G401.6 (cell line): ENCODE measurements around the gene PODXL.
"Not testable (repeated sequence)": the region's sequence is repeated elsewhere in the genome, so short reads cannot be mapped to it uniquely, and the experiment has no call there.

Experiments used
- FAIRE-seq: peaks from 2 replicates; lab custom pipeline; 2012; peaks lifted over from hg19 to GRCh38; lab: Jason Lieb, UNC

PODXL gene

DNA sequence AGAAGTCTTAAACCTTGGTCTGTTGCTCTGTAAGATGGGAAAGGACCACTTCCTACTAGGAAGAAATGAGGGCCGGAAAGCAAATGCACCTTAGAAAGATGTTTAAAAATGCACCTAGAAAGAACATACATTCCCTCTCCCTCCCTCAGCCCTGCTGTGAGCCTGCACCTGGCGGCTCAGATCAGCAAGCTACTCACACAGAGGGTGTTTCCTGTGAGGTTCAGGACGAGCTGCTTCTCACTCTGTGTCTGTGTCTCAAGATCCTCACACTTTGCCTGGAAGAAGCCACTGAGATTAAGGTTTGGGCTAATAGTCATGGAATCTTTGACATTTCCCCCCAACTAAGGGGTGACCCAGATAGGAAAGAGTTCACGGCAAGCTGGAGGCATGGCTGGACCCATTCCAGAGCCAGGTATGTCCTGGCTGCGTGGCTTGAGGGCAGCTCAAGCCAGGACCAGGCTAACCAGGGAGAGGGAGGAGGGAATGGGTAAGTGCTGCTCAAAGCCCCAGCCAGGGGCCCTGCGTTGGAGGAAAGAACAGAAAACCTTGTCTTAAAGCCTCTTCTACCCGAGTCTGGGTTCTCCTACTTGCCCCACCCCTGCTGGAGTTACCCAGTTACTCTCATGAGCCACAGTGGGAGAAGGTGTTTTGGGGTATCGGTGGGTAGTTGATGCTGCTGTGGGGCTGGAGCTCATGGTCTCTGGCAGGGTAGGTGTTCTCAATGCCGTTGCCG, 47.5 kb downstream of the PODXL start:
- FAIRE-seq = no peak

GRCh38 chr7:131507592-131508331, 48.7 kb downstream of the PODXL start:
- no peak for FAIRE-seq

GRCh38 chr7:131506597-131506996, 49.8 kb downstream of the PODXL start:
- no peak for FAIRE-seq

DNA sequence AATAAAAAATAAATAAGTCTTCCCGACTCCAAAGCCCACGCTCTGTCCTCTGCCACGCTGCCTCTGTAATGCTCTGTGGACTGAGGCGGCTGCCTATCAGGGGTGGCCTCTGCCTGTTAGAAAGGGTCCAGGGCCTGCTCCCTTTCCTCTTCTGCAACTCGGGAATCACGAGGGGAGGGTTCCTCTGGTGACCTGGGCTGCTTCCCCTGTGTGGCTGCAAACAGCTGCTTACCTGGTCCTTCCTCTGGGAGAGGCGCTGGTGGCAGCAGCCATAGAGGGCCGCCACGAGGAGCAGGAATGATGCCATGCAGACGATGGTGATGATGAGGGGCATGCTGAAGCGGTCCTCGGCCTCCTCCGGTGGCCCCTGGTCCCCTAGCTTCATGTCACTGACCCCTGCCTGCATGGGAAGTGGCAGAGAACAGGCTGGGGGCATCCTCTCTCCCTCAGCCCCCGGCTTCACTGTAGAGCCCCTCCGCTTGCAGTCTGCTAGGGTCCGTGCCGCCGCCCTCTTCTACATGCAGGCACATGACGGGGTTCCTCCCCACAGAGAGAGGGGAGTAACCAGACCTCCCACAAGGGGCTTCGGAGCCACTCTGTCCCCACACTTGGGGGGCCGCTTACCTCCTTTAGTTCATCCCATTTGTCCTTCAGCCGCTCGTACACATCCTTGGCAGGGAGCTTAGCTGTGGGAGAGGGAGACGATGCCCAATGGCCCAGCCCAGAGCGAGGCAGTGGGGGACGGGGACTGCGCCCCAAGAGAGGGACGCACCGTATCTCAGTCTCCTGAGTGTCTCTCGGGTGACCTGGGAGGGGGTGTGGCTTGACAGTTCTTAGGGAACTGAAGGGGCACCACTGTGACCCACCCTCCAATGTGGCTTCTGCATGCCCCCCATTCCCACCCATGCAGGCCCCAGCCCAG, 50.5 kb downstream of the PODXL start:
- FAIRE-seq = no peak

GRCh38 chr7:131505037-131505620, 51.3 kb downstream of the PODXL start:
- not testable (repeated sequence) for FAIRE-seq

- FAIRE-seq = no peak
Observed at GRCh38 chr7:131504157-131504899, 52.1 kb downstream of the PODXL start.

DNA sequence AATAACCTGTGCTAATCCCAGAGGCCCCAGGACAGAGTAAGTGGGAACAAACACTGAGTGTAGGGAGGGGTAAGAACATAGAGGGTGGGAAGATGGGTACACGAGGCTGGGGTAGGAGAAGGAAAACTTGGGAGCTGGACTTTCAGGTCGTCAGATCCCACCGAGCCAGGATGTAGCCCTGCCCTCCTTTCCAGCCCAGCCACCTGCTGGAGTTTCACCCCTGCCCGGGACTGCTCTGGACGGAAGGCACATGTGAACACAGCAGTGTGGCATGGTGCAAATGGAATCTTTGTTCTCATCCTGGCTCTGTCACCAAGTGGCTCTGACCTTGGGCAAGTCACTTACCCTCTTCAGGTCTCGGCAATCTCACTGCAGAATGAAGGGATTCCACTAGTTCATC, 52.8 kb downstream of the PODXL start:
- FAIRE-seq = no peak

DNA sequence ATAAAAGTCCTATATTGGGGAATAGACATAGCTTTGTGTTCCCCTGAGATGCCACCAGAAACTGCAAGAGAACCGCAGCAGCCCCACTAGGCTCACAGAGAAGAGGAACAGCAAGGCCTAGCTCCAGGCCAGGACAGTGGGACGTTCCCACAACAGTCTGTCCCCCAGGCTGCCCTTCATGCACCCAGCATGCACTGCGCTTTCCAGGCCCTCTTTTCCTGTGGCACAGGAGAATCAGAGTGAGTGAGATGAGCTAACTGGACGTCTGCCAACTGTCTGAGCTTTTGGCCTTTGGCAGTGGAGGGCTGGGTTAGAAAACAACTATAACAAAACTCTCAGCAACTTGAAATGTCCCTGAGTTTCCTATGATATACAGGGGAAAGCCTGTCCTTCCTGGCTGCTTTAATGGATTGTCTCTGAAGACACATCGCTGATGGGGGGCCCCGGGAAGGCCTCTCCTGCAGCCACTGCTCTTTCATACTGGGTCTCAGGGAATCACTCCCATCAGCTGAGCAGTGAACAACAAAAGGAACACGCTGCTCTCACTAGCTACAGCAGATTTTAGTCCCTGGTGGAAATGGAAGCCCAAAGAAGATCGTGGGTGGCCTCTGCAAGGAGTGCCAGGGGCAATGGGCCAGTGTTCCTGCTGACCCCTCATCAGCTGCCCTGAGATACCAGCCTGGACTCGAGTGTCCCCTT, 53.5 kb downstream of the PODXL start:
- FAIRE-seq = no peak

DNA sequence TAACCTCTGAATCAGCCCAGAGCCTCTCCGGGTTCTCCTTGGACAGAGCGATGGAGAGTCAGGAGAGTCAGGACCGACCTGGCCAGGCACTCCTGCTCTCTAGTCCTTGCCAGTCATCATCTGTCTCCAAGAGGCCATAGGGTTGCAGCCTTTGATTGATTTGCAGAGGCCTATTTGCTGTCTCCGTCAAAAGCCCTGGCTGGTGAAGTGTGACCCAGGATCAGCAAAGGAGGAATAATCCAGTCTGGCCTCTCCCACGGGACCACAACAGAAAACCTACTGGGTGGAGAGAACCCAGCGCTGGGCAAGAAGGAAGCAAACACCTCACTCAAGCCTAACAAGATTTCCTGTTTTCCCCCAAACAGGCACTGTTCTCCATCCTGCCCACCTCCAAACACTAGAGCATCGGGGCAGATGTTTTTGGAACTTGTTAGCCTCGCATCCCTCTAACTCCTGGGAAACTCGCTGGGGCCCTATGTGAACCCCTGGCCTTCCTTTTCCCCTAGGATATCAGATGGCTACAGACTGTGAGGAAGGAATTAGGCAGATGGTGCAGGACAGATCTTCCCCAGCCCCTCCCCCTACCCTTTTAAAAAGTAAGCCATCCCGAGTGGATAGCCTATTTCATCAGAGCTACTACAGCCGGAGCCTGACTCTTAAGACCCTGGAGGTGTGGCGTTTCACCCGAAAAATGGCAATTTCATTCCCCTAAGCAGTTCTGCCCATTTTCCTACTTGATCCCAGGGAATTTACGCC, 54.3 kb downstream of the PODXL start:
- FAIRE-seq = no peak

DNA sequence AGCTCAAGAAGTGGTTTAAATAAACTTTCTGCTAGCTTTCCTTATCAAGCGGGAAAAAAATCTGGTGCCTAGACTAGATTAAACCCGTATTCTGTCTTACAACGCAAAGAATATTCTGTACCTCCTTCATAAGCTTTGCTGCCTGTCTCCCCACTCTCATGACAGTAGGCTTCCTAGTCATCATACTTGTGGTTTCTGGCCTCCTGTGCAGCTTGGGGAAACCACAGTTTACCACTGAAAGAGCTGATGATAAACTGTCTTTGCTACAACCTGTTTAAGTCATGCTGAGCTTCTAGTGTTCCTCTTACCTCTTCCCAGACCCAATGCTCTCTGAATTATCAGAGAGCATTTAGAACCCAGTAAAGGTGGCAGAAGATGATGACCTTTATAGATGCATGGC, 55.0 kb downstream of the PODXL start:
- no peak for FAIRE-seq

GRCh38 chr7:131500357-131500756, 56.1 kb downstream of the PODXL start:
- FAIRE-seq = no peak

- no peak for FAIRE-seq
Observed at GRCh38 chr7:131499801-131500200, 56.6 kb downstream of the PODXL start.

GRCh38 chr7:131498237-131498885, 58.1 kb downstream of the PODXL start:
- FAIRE-seq = no peak

DNA sequence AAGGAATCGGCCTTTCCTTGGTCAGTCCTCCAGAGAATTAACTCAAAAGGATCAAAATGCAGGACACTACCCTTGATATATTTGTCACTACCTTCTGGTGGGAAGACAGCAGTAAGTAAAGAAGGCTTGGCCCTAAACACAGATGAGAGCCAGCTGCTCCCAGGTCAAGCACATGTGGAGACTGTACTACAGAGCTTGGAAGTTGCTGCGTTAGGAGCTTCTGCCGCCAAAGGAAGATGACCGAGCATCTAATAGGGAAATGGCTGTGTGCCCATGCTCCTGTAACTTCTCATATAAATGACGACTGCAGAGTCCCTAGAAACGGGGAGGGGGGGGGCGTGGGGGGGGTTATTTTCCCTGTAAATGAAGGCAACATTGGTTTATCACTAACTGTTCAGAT, 59.0 kb downstream of the PODXL start:
- FAIRE-seq = no peak

DNA sequence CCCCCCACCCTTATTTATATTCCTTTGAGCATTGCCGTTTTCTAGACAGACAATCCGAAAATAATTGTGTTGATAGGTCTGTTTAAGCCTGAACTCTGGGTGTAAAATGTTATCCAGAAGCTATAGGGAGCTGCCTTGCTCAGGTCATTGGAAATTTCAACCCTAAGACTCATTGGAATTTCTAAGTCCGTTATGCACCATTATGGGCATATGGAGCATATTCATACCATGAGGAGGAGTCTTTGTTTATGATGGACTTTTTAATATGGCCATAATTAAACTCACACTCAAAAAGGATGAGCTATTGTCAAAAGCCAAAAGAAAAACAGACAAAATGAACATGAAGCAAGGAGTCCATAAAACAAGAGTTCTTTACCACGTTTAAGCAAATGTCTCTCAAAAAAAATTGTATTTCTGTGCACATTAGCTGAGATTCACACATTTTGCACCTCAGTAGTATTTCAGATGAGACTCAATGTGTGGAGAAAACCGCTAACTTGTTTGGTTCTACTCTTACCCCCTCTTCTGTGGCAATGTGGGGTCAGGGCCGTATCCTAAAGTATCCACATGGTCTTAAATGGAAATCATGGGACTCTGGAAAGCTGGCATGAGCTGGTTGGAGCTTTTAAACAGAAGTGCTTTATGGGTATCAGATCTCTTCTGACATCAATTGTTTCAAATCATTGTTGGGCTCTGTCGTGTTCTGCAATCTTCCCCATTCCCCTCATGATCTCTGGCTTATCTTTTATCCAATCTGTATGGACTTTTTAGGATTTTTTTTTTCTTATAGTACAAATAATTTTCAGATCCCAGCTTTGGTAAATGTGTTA, 60.5 kb downstream of the PODXL start:
- no peak for FAIRE-seq

- FAIRE-seq = no peak
Observed at GRCh38 chr7:131494182-131494581, 62.2 kb downstream of the PODXL start.

DNA sequence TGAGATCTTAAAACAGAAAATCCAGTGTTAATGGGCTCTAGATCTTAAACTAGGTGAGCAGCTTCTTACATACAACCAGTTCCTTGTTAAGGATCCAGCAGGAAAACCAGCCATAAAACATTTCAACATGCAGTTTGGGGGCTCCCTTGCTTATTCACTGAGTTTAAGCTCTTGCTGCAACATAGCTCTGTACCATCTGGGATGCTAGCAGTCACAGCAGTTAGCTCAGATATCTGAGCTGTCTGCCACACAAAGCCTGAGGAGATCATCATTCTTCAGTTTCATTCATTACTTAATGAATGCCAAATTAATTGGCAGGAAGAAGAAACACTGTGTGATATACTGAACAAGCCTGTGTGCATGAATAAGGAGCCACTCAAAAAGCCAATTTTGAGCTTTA, 62.8 kb downstream of the PODXL start:
- FAIRE-seq = no peak

- no peak for FAIRE-seq
Observed at GRCh38 chr7:131493081-131493480, 63.3 kb downstream of the PODXL start.

DNA sequence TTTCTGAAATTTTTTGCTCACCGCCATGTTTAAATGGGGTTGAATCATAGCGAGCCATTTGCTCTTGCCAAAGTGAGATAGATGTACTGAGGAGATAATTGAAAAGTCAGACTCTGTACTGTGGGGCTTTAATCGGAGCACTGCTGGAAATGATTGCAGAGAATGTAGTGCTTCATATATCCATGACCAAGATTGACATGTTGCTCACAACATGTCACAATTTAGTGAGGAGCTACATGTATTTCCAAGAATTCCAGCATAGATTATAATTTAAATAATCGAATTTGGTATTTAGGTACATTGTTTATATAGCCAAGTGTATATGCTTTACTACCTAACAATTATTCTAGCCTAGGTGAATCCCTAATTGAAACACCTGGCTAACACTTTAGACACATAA, 66.5 kb downstream of the PODXL start:
- no peak for FAIRE-seq
